Lung (tissue), 12 donors: Measurements from ENCODE around the gene IGFBP3. TPM values are rescaled to one million over a fixed set of nuclear protein-coding genes. Genes with fewer than 3 reads are reported as not detected.

Experiments used
- ATAC-seq: fragments of 200-7000 bp; cut with Tn5 transposase; one replicate; pipeline ENCODE4 v1.9.1; 2020; ENCODE audit warnings: moderate number of reproducible peaks; ENCODE audit not compliant: insufficient read depth, low FRiP score
- DNase-seq, 3 donors: peaks; one replicate each; pipeline ENCODE4 v3.0.0-alpha.2; 2013 to 2017
- H3K27ac ChIP-seq, 2 donors: one replicate each; pipeline ENCODE4 v1.5.1; 2013; ENCODE audit warnings: mild to moderate bottlenecking in 2 of 2, moderate library complexity in 2 of 2, control low read depth in 1 of 2, inconsistent platforms in 1 of 2, low read depth in 1 of 2, low read length in 1 of 2
- H3K27me3 ChIP-seq, 3 donors: one replicate each; pipeline ENCODE4 v1.5.1; 2013; ENCODE audit warnings: low read length in 2 of 3; ENCODE audit not compliant: control insufficient read depth in 3 of 3, insufficient read depth in 3 of 3
- H3K36me3 ChIP-seq, 4 donors: one replicate each; pipeline ENCODE4 v1.5.1; 2013; ENCODE audit warnings: low read length in 4 of 4, mild to moderate bottlenecking in 1 of 4, moderate library complexity in 1 of 4; ENCODE audit not compliant: control insufficient read depth in 4 of 4, insufficient read depth in 4 of 4
- H3K4me1 ChIP-seq, 5 donors: one replicate each; pipeline ENCODE4 v1.5.1; 2013; ENCODE audit warnings: low read length in 5 of 5, mild to moderate bottlenecking in 2 of 5, moderate library complexity in 1 of 5; ENCODE audit not compliant: control insufficient read depth in 5 of 5, insufficient read depth in 5 of 5
- H3K4me3 ChIP-seq: one replicate; pipeline ENCODE4 v1.5.1; 2013; ENCODE audit warnings: mild to moderate bottlenecking, control low read depth, moderate library complexity
- H3K9ac ChIP-seq, 2 donors: one replicate each; pipeline ENCODE4 v1.5.1; 2013; ENCODE audit warnings: low read length in 2 of 2, control low read depth in 1 of 2; ENCODE audit not compliant: insufficient read depth in 1 of 2
- H3K9me3 ChIP-seq, 4 donors: one replicate each; pipeline ENCODE4 v1.5.1; 2013; ENCODE audit warnings: low read length in 3 of 4, mild to moderate bottlenecking in 1 of 4, moderate library complexity in 1 of 4; ENCODE audit not compliant: control insufficient read depth in 4 of 4, insufficient read depth in 3 of 4
- WGBS, 2 donors: extraction: QIAGEN DNeasy Blood & Tissue Kit; methylation state at CpG; one replicate each; pipeline ENCODE4 v1.1.7; 2013; 5-methylcytosine and 5-hydroxymethylcytosine counted together
- polyA plus RNA-seq, 2 donors: library from polyadenylated mRNA; stranded (reverse); fragments of 200-250 nt; gene quantifications; one replicate each; pipeline ENCODE4 v1.2.1, GENCODE V29; 2013
- total RNA-seq, 2 donors: library from RNA; depleted of rRNA in 1 of 2; stranded (reverse); fragments of >200 nt in 1 of 2; gene quantifications; one replicate each; pipeline ENCODE4 v1.2.1, GENCODE V29; 2014 to 2021
- TF ChIP-seq, protein P1 (sequence below): IDR thresholded peaks from 2 replicates; pipeline ENCODE4 v1.5.1; 2012; ENCODE audit warnings: mild to moderate bottlenecking; ENCODE audit errors: control extremely low read depth, extremely low read depth
- donor health status: control.
- donor health status: control.
- donor health status: Bipolar disorder and iron deficiency.
- donor health status: healthy.
- donor health status: DM: yes; HTN: yes; CAD: no.

The IGFBP3 gene
- total and polyA plus RNA-seq, 4 donors = 29.2 to 76.5 (median 58.4) TPM

DNA sequence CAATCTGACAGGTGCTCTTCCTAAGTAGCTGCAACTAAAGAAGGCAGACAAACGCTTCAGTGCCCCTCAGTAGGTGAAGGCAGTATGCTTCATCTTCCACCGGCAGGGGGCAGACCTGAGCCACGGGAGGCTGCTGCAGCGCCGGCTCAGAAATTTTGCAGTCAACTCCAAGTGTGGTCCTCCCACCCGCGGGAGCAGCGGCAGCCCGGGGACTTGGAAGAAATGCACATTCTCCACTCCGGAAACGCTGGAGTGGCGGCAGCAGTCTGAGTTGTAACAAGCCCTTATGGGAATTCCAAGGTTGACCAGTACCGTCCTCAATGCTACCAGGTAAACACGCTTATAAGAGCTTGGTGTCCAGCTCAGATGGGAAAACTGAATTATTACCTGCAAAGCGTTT lies 3.4 kb downstream of the IGFBP3 start:
- DNase-seq (peak; percentile 81 to 86 (median 85)), ATAC-seq (no peak)
- Histone ChIP-seq H3K27ac (no peak overlapping the region), H3K4me3 (no peak overlapping the region), H3K27me3 (peaks cover 4 to 22% (median 9%) of the 10 kb centered on the region in 3 donors), H3K4me1 (peaks cover 2 to 42% (median 10%) of the 10 kb centered on the region in 5 donors), H3K36me3 (no peaks in the 10 kb centered on the region), H3K9ac (no peak overlapping the region), H3K9me3 (no peaks in the 10 kb centered on the region)
- 7% methylated on average over 15 of the region's 15 CpGs for WGBS, 2 donors
- TF ChIP-seq, protein P1, sequence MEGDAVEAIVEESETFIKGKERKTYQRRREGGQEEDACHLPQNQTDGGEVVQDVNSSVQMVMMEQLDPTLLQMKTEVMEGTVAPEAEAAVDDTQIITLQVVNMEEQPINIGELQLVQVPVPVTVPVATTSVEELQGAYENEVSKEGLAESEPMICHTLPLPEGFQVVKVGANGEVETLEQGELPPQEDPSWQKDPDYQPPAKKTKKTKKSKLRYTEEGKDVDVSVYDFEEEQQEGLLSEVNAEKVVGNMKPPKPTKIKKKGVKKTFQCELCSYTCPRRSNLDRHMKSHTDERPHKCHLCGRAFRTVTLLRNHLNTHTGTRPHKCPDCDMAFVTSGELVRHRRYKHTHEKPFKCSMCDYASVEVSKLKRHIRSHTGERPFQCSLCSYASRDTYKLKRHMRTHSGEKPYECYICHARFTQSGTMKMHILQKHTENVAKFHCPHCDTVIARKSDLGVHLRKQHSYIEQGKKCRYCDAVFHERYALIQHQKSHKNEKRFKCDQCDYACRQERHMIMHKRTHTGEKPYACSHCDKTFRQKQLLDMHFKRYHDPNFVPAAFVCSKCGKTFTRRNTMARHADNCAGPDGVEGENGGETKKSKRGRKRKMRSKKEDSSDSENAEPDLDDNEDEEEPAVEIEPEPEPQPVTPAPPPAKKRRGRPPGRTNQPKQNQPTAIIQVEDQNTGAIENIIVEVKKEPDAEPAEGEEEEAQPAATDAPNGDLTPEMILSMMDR = peak; percentile 75

DNA sequence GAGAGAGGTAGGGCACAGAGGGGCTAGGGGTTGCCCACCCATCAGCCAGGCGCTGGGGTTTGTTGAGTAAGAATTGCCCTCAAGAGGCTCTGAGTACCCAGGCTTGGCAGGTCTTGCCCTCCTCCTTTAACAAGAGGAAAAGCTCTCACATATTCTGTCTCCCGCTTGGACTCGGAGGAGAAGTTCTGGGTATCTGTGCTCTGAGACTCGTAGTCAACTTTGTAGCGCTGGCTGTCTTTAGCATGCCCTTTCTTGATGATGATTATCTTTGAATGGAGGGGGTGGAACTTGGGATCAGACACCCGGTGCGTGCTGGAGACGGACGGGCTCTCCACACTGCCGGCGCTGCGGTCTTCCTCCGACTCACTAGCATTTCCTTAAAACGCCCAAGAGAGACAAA lies 4.0 kb downstream of the IGFBP3 start:
- DNase-seq (no peak), ATAC-seq (no peak)
- WGBS, 2 donors = 68 to 83% methylated on average over 14 of the region's 14 CpGs
- Histone ChIP-seq H3K9me3 (no peaks in the 10 kb centered on the region), H3K4me3 (no peak overlapping the region), H3K27ac (no peak overlapping the region), H3K27me3 (peaks cover 4 to 22% (median 9%) of the 10 kb centered on the region in 3 donors), H3K4me1 (peaks cover 0 to 36% (median 8%) of the 10 kb centered on the region in 5 donors), H3K9ac (no peak overlapping the region), H3K36me3 (no peaks in the 10 kb centered on the region)
- TF ChIP-seq, protein P1 = no peak

DNA sequence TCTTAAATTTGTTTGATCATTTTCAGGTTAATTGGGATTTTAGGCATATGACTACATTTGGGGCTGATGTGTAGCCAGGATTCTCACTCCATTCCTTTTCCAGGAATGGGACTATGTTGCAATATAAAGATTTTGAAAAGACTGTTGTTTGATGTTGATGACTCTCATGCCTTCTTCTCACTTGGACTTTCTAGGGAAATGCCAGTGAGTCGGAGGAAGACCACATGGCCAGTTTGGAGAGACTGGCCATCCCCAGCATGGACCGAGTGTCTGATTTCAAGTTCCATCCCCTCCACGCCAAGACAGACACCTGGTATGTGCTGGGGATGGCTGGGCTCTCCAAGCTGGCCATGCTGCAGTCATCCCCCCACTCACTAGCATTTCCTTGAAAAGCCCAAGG lies 5.5 kb downstream of the IGFBP3 start:
- TF ChIP-seq, protein P1 = no peak
- 76 to 83% methylated on average over 3 of the region's 3 CpGs for whole genome bisulfite sequencing, 2 donors
- no peak overlapping the region for H3K4me3 ChIP-seq

DNA sequence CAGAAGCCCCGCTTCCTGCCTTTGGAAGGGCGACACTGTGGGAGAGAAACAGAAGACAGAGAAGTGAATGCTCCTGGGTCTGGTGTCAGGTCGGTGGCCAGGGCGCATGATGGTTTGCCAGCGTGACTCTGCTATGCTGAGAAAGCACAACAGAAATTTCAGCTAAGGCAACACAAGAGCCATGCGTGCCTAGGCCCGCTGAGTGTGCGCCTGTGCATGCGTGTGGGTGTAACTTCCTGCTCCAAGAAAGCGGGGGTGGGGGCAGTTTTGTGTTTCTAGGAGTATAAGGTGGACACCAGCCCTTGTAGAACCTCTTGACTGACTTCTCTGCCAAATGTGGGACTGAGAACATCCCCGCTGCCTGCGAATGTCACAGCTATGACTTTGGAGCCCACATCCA lies 6.2 kb downstream of the IGFBP3 start:
- DNase-seq (no peak), ATAC-seq (no peak)
- Histone ChIP-seq H3K36me3 (no peaks in the 10 kb centered on the region), H3K27ac (no peak overlapping the region), H3K9ac (no peak overlapping the region), H3K9me3 (no peaks in the 10 kb centered on the region), H3K4me1 (peaks cover 0 to 21% (median 0%) of the 10 kb centered on the region in 5 donors), H3K27me3 (peaks cover 0 to 18% (median 6%) of the 10 kb centered on the region in 3 donors), H3K4me3 (no peak overlapping the region)
- WGBS, 2 donors = 92% methylated on average over 12 of the region's 12 CpGs
- TF ChIP-seq, protein P1 = no peak

More for the DNA sequence above, 5.5 kb downstream of the IGFBP3 start:
- no peak overlapping the region for H3K27ac ChIP-seq
- peaks cover 0 to 22% (median 9%) of the 10 kb centered on the region in 3 donors for H3K27me3 ChIP-seq
- no peak overlapping the region for H3K9ac ChIP-seq
- ATAC-seq = no peak
- H3K9me3 ChIP-seq = no peaks in the 10 kb centered on the region
- DNase-seq = peak in 1 of 3 donors; percentile 16
- H3K4me1 ChIP-seq = peaks cover 0 to 28% (median 2%) of the 10 kb centered on the region in 5 donors
- no peaks in the 10 kb centered on the region for H3K36me3 ChIP-seq
